Fibroblast of the aortic adventitia (primary cell): ENCODE measurements around the gene DZIP1. TPM values are rescaled to one million over a fixed set of nuclear protein-coding genes. Genes with fewer than 3 reads are reported as not detected.
"Not testable (repeated sequence)": the region's sequence is repeated elsewhere in the genome, so short reads cannot be mapped to it uniquely, and the experiment has no call there.

Experiments
- DNase-seq: peaks from one replicate; pipeline ENCODE4 v3.0.0-alpha.2; 2010; ENCODE audit warnings: low read depth
- H3K4me3 ChIP-seq: 2 replicates; pipeline ENCODE4 v1.5.1; 2011; ENCODE audit warnings: low read depth, mild to moderate bottlenecking, control low read depth, low read length, moderate library complexity
- CTCF ChIP-seq: IDR thresholded peaks from 2 replicates; pipeline ENCODE4 v1.5.1; 2011; ENCODE audit warnings: mild to moderate bottlenecking, low read length, control low read depth, inconsistent platforms; ENCODE audit not compliant: insufficient read depth
- total RNA-seq: library from RNA; depleted of rRNA; stranded (reverse); fragments of >200 nt; gene quantifications from 2 replicates; pipeline ENCODE4 v1.2.3, GENCODE V29; 2012; ENCODE audit warnings: low replicate concordance

DZIP1 gene
- total RNA-seq = 20.1 and 37.3 TPM in 2 replicates

- peak; percentile 85 for DNase-seq
- H3K4me3 ChIP-seq = peak within 1 kb of the TSS; percentile 76
- TF ChIP-seq CTCF = no peak
Observed at GRCh38 chr13:95644601-95645052, at the start of gene DZIP1. DZIP1 (minus strand) TSS chr13:95644706; CDS start chr13:95642029, 2,677 bp downstream.

GRCh38 chr13:95690986-95691385 lies 46.5 kb upstream of the DZIP1 start:
- not testable (repeated sequence) for H3K4me3 ChIP-seq, DNase-seq

- TF ChIP-seq CTCF = no peak
- no peak for DNase-seq
- no peak overlapping the region for H3K4me3 ChIP-seq
Observed at GRCh38 chr13:95689582-95689926, 45.0 kb upstream of the DZIP1 start.

- H3K4me3 ChIP-seq, DNase-seq: not testable (repeated sequence)
Observed at GRCh38 chr13:95684960-95685359, 40.5 kb upstream of the DZIP1 start.

GRCh38 chr13:95684418-95684817 lies 39.9 kb upstream of the DZIP1 start:
- no peak for DNase-seq
- no peak for TF ChIP-seq CTCF
- no peak overlapping the region for H3K4me3 ChIP-seq

- TF ChIP-seq CTCF = no peak
- no peak for DNase-seq
- H3K4me3 ChIP-seq = no peak overlapping the region
Observed at GRCh38 chr13:95679722-95680121, 35.2 kb upstream of the DZIP1 start.

- DNase-seq = no peak
- peak overlapping the region; percentile 97 for H3K4me3 ChIP-seq
- no peak for TF ChIP-seq CTCF
Observed at GRCh38 chr13:95678967-95679366, 34.5 kb upstream of the DZIP1 start.

GRCh38 chr13:95677564-95678266 lies 33.2 kb upstream of the DZIP1 start:
- DNase-seq = peak; percentile 45
- TF ChIP-seq CTCF = no peak

More at GRCh38 chr13:95677564-95678266, 33.2 kb upstream of the DZIP1 start:
- H3K4me3 ChIP-seq = peak overlapping the region; percentile 97
